ENCODE results near the gene BBOF1. TPM values are rescaled to one million over a fixed set of nuclear protein-coding genes. Genes with fewer than 3 reads are reported as not detected.

Gene BBOF1
- total RNA-seq, 1 donor from 2014 or later: 2.2 TPM

DNA sequence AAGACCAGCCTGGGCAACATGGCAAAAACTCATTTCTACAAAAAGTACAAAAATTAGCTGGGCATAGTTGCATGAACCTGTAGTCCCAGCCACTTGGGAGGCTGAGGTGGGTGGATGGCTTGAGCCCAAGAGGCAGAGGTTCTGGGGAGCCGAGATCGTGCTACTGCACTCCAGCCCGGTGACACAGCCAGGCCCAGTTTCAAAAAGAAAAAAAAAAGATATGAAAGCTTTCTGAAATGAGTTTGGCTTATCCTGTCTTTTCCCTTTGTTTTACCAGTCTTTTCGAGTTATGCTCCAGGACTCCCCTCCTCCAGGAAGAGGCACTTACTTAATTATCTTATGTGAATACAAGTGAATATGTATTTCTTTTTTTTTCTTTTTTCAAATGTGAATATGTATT is 3.2 kb downstream of the BBOF1 start:
- DNase-seq (ENCODE audit: extremely low read depth, low read depth, low spot score): no peak

GRCh38 chr14:74029136-74029535 is 10.0 kb downstream of the BBOF1 start:
- no peak for DNase-seq (ENCODE audit: extremely low read depth, low read depth, low spot score)

DNA sequence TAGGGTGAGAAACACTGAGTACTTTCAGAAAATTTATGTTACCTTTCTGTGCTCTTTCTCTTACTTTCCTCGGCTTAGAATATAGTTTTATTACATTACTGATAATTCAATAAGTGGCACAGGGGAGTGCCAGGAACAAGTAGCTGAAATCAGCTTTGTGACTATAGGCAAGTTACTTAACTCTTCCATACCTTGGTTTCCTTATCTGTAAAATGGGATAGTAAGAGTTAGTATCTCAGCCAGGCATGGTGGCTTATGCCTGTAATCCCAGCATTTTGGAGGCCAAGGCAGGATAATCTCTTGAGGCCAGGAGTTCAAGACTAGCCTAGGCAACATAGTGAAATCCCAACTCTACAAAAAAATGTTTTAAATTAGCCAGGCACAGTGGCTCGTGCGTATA is 15.4 kb downstream of the BBOF1 start:
- no peak for DNase-seq (ENCODE audit: extremely low read depth, low read depth, low spot score)

- DNase-seq (ENCODE audit: extremely low read depth, low read depth, low spot score): no peak
Measured at GRCh38 chr14:74035556-74035955, 16.4 kb downstream of the BBOF1 start.

DNA sequence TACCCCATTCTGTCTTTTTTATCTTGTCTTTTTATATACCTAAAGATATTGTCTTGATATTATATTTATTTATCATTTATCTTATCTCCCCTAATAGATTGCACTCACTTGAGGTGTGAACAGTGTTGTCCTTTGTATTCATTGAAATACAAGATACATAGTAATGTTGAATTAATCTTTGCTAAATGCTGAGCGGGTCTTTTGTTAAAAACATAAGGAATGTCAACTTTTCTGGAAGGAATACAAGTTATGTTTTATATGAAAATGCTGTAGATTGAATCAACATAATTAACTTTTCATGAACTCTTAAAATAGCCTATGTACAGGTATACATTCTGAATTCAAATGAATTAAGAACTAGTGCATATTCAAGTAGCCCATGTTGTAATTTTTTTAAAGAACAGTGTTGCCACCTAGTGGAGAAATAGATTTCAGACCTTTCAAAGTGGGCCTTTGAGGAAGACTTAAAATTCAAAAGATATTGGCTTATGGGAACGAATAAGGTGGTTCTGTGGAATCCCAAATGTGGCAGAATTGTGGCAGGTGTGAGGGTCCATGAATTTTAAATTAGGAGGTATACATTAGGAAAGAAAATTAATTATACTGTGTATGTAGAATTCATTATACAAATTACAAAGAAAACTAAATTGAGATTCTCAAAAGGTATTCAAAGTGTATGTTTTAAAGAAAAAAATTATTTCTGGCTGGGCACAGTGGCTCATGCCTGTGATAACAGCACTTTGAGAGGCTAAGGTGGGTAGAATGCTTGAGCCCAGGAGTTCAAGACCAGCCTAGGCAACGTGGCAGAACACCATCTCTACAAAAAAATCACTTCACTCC is 19.1 kb downstream of the BBOF1 start:
- peak; percentile 31 for DNase-seq (ENCODE audit: extremely low read depth, low read depth, low spot score)

GRCh38 chr14:74042296-74042695 is 23.1 kb downstream of the BBOF1 start:
- DNase-seq (ENCODE audit: extremely low read depth, low read depth, low spot score): no peak

- no peak for DNase-seq (ENCODE audit: extremely low read depth, low read depth, low spot score)
Measured at GRCh38 chr14:74045522-74045921, 26.4 kb downstream of the BBOF1 start.

DNA sequence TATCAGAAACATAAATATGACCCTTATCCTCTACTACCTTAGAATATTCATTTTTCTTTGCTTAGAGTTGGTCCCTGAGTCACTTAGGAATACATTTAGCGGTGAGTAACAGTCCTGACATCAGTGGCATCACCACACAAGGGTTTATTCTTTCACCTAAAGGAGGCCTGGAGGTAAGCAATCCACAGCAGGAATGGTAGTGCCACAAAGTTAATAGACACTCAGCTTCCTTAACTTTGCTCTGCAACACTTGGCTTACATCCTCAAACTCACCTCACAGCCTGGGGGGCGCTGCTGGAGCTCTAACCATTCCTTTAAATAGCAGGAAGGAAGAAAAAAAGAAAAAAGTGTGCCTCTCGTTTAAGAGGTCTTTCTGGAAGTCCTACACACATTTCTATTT is 29.1 kb downstream of the BBOF1 start:
- DNase-seq (ENCODE audit: extremely low read depth, low read depth, low spot score): no peak

- DNase-seq (ENCODE audit: extremely low read depth, low read depth, low spot score): no peak
Measured at GRCh38 chr14:74049876-74050495, 30.8 kb downstream of the BBOF1 start.

- DNase-seq (ENCODE audit: extremely low read depth, low read depth, low spot score): no peak
Measured at GRCh38 chr14:74062809-74063150, 43.6 kb downstream of the BBOF1 start.

- no peak for DNase-seq (ENCODE audit: extremely low read depth, low read depth, low spot score)
Measured at GRCh38 chr14:74064426-74064825, 45.3 kb downstream of the BBOF1 start.

- no peak for DNase-seq (ENCODE audit: extremely low read depth, low read depth, low spot score)
Measured at GRCh38 chr14:74064883-74065282, 45.7 kb downstream of the BBOF1 start.

DNA sequence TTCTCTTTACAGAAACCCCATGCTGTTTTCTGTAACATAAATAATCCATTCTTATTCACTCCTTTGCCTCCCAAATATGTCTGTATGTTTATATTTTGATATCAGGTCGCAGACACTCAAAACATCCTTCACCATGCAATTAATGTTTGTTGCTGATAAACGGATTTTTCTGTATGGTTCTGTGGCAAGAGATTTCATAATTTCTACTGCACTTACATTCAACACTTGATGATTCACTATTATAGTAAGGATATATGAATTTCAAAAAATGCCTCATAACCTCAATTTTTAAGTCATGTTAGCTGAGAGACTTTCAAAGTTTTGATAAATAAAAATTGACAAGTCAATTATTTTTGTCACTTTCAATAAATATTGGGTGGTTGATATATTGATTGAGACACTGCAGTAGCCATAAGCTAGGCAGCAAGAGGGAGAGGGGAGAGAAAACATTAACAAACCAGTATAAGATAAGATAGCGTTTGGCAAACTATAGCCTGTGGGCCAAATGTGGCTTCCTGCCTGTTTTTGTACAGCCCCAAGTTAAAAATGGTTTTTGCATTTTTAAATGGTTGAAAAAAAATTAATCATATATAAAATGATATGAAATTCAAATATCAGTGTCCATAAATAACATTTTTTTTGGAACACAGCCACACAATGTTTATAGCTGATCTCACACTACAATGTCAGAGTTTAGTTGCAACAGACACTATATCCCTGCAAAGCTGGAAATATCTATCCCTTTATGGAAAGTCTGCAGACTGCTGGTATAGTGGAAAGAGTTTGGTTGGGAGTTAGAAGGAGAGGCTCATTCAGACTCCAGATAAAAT is 46.8 kb downstream of the BBOF1 start:
- no peak for DNase-seq (ENCODE audit: extremely low read depth, low read depth, low spot score)

DNA sequence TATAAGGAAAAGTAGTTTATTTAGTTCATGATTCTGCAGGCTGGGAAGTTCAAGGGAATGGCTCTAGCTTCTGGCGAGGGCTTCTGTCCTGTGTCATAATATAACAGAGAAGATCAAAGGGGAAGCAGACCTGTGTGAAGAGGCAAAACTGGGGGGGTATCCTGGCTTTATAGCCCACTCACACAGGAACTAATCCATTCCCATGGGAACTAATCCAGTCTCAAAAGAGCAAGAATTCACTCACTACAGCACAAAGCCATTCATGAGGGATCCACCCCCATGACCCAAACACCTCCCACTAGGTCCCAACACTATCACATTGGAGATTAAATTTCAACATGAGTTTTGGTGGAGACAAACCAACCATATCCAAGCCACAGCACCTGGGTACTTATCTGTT is 58.3 kb downstream of the BBOF1 start:
- no peak for DNase-seq (ENCODE audit: extremely low read depth, low read depth, low spot score)

DNA sequence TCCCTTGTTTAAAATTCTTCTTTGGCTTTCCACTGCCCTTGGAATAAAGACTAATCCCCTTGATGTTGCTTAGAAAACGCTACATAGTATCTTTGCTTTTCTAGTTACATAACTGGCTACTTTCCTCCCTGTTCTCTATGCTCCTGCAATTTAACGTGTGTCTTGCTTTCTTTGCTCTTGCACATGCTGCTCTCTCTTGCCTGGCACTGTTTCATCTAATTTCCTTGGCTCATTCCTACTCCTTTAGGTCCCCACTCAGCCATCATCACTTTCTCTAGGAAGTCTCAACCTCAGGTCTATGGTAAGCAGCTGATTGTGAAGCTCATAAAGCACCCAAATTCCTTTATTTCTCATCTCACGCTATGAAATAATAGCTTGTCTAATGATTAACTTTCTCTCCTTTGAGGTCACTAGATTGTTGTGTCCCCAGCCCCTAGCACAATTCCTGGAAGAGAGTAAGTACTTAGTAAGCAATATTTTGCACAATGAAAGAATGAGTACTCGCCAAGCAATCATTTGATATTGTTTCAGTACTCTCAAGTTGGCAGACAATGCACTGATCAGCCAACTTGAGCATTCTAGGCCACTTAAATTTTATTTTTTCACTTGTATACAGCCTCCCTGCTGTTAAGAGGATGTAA is 61.8 kb downstream of the BBOF1 start:
- DNase-seq (ENCODE audit: extremely low read depth, low read depth, low spot score): no peak

DNA sequence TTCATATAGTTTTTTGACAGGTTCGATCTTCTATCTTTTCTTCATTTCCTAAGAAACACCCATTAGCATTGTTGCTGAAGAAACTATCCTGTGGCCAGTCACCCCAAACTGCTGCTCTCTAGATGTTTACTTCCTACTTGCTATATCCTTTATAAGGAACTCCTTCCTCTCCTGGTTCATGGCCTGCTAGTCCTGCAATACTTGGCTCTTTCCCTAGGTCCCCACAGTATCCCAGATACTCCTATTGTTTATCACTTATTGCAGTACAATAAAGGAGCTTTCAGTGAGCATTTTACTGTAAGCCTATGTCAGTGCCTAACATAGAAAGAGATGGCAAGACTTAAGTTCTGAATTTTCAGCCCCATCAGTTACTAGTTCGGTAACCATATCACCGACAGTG is 62.3 kb downstream of the BBOF1 start:
- DNase-seq (ENCODE audit: extremely low read depth, low read depth, low spot score): no peak

DNA sequence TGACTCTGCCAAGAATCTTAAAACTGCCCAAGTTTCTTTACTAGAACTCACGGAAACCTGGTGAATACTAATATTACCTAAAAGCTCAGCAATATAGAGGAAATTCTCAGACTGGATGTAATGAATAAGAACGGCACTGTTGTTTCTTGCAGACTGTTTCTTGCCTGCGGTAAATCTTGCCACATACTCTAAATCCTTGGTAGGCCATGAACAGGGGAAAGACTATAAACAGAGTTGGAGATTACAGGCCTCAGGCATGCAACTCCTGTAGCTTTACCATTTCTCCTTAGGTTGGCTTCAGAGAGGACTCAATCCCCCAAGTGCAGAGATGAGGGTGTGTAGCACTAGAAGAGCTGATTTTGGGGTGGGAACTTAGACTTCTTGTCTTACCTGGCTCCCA is 64.0 kb downstream of the BBOF1 start:
- DNase-seq (ENCODE audit: extremely low read depth, low read depth, low spot score): no peak

GRCh38 chr14:74083784-74084276 is 64.7 kb downstream of the BBOF1 start:
- no peak for DNase-seq (ENCODE audit: extremely low read depth, low read depth, low spot score)

- peak; percentile 99 for DNase-seq (ENCODE audit: extremely low read depth, low read depth, low spot score)
Measured at GRCh38 chr14:74084277-74085046, 65.3 kb downstream of the BBOF1 start, which contains the start of the genes ALDH6A1 and LIN52. TSS of gene ALDH6A1 (minus strand) at chr14:74084453. CDS start at chr14:74084394, 59 bp downstream. TSS of gene LIN52 (plus strand) at chr14:74084956. CDS start at chr14:74084975, 19 bp downstream.

GRCh38 chr14:74085047-74085637 is 66.0 kb downstream of the BBOF1 start:
- no peak for DNase-seq (ENCODE audit: extremely low read depth, low read depth, low spot score)
